H1 (cell line): ENCODE measurements around the gene GGN.
"Not testable (repeated sequence)": the region's sequence is repeated elsewhere in the genome, so short reads cannot be mapped to it uniquely, and the experiment has no call there.

ENCODE experiments used
- ASH2L ChIP-seq: fragments of 200-600, 300-600 bp; sonication (generic); IDR thresholded peaks from one replicate; pipeline ENCODE4 v1.7.1; 2017; ENCODE audit warnings: low read length
- CEBPB ChIP-seq: IDR thresholded peaks from 2 replicates; pipeline ENCODE4 v1.6.1; 2012; ENCODE audit warnings: low read depth, low read length
- JUN ChIP-seq: IDR thresholded peaks from 2 replicates; pipeline ENCODE4 v1.6.1; 2011; ENCODE audit warnings: low read depth, mild to moderate bottlenecking, improper control_type of control experiment, low read length
- KDM5A ChIP-seq: fragments of 200-600 bp; IDR thresholded peaks from 2 replicates; pipeline ENCODE4 v1.7.1; 2012; ENCODE audit warnings: mild to moderate bottlenecking, low read length, inconsistent platforms, mixed read lengths
- NANOG ChIP-seq: IDR thresholded peaks from 2 replicates; pipeline ENCODE4 v1.6.1; 2011; ENCODE audit warnings: low read length, low read depth, mild to moderate bottlenecking, inconsistent platforms; ENCODE audit not compliant: insufficient read depth, poor library complexity, severe bottlenecking
- POLR2A ChIP-seq, 2 experiments: IDR thresholded peaks; 1 replicate in 1 of 2; 2 replicates in 1 of 2; pipeline ENCODE4 v1.6.1; 2011; ENCODE audit warnings: low read depth in 2 of 2, low read length in 2 of 2, mild to moderate bottlenecking in 2 of 2; ENCODE audit errors: control extremely low read depth in 1 of 2
- RFX5 ChIP-seq: IDR thresholded peaks from 2 replicates; pipeline ENCODE4 v1.6.1; 2011; ENCODE audit warnings: low read depth, low read length, improper control_type of control experiment, borderline replicate concordance
- TAF1 ChIP-seq: IDR thresholded peaks from 2 replicates; pipeline ENCODE4 v1.6.1; 2011; ENCODE audit warnings: mild to moderate bottlenecking, low read depth, low read length
- TF ChIP-seq, protein P1 (sequence below): IDR thresholded peaks from 2 replicates; pipeline ENCODE4 v1.6.1; 2011; ENCODE audit warnings: low read depth, mild to moderate bottlenecking, low read length; ENCODE audit not compliant: insufficient read depth
- TF ChIP-seq, protein P2 (sequence below), 3 experiments: IDR thresholded peaks; 1 replicate in 2 of 3; 2 replicates in 1 of 3; pipeline versions ENCODE4 v1.5.1 to v1.6.1; 2011; ENCODE audit warnings: low read length in 3 of 3, mild to moderate bottlenecking in 3 of 3, inconsistent platforms in 2 of 3, low read depth in 1 of 3, moderate library complexity in 1 of 3; ENCODE audit not compliant: insufficient read depth in 1 of 3; ENCODE audit errors: control extremely low read depth in 1 of 3

DNA sequence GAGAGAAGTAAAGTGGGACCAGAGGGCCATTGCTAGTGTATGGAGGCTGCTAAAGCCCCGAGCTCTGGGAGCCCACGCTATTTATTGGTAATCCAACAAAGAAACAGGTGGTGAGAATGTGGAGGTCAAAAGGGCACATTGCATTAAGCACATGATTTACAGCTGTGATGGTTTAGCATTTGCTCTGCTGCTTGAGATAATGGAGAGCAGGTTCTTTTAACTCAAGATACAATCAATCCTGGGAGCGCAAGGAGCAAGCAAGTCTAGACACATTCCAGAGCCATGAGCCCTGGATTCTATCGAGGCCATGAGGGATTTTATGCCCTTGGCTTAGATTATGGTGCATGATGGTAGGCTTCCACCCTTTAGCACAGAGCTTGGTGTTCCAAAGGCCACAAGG, 48.8 kb downstream of the GGN start:
- TF ChIP-seq, protein P1, sequence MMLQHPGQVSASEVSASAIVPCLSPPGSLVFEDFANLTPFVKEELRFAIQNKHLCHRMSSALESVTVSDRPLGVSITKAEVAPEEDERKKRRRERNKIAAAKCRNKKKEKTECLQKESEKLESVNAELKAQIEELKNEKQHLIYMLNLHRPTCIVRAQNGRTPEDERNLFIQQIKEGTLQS, result not testable (repeated sequence)
- not testable (repeated sequence) for TF ChIP-seq KDM5A; RFX5; JUN; POLR2A (IDR thresholded peaks at IDR 0.05; ENCODE audit: control extremely low read depth in 1 of 2, low read depth in 2 of 2, low read length in 2 of 2); TAF1; ASH2L; NANOG; CEBPB
- TF ChIP-seq, protein P2, sequence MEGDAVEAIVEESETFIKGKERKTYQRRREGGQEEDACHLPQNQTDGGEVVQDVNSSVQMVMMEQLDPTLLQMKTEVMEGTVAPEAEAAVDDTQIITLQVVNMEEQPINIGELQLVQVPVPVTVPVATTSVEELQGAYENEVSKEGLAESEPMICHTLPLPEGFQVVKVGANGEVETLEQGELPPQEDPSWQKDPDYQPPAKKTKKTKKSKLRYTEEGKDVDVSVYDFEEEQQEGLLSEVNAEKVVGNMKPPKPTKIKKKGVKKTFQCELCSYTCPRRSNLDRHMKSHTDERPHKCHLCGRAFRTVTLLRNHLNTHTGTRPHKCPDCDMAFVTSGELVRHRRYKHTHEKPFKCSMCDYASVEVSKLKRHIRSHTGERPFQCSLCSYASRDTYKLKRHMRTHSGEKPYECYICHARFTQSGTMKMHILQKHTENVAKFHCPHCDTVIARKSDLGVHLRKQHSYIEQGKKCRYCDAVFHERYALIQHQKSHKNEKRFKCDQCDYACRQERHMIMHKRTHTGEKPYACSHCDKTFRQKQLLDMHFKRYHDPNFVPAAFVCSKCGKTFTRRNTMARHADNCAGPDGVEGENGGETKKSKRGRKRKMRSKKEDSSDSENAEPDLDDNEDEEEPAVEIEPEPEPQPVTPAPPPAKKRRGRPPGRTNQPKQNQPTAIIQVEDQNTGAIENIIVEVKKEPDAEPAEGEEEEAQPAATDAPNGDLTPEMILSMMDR (IDR thresholded peaks at IDR 0.05; ENCODE audit: control extremely low read depth in 1 of 3, insufficient read depth in 1 of 3, low read depth in 1 of 3, low read length in 3 of 3), result not testable (repeated sequence)
